Measurements from ENCODE around the gene XYLT1. TPM values are rescaled to one million over a fixed set of nuclear protein-coding genes. Genes with fewer than 3 reads are reported as not detected.

Gene XYLT1
- total RNA-seq, 1 experiment from 2014 or later, result 7.5 TPM

DNA sequence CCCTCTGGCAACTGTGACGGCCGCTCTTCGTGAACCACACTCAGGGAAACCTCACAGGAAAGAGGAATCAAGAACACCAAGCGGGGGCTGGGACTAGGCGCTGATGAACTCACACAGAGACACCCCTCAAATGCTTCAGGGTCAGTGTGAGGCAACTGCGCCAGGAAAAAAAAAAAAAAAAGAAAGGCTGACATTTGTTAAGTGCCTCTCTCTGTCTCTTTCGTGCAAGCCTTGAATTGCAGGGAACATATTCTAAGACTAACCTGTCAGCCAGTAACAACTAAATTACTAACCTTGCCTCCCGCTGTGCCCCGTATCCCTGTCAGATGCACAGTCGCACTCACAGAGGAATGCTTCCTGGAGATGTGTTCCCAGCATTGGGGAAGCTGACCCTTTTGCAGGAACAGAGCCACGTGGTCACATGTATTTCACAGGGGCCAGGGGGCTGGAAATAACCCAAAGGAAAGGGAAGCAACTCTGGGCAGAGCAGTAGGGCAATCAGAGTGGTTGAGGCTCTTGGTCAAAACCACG is 247.8 kb downstream of the XYLT1 start:
- no peak overlapping the region for H3K4me3 Mint-ChIP-seq (ENCODE audit: low read depth, unreplicated experiment)
- CTCF ChIA-PET, result no interaction called here
- no peak for DNase-seq
- intact Hi-C loops (cut with micrococcal nuclease; ENCODE audit: unreplicated experiment), result no loop called here
- H3K9me3 Mint-ChIP-seq (ENCODE audit: low read depth, unreplicated experiment), result no peaks in the 10 kb centered on the region
- no TSS peak for BruUV-seq (replicated peaks)
- peaks cover 26% of the 10 kb centered on the region for H3K4me1 Mint-ChIP-seq (ENCODE audit: low read depth, unreplicated experiment)
- TF ChIP-seq, protein P1, sequence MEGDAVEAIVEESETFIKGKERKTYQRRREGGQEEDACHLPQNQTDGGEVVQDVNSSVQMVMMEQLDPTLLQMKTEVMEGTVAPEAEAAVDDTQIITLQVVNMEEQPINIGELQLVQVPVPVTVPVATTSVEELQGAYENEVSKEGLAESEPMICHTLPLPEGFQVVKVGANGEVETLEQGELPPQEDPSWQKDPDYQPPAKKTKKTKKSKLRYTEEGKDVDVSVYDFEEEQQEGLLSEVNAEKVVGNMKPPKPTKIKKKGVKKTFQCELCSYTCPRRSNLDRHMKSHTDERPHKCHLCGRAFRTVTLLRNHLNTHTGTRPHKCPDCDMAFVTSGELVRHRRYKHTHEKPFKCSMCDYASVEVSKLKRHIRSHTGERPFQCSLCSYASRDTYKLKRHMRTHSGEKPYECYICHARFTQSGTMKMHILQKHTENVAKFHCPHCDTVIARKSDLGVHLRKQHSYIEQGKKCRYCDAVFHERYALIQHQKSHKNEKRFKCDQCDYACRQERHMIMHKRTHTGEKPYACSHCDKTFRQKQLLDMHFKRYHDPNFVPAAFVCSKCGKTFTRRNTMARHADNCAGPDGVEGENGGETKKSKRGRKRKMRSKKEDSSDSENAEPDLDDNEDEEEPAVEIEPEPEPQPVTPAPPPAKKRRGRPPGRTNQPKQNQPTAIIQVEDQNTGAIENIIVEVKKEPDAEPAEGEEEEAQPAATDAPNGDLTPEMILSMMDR (IDR thresholded peaks at IDR 0.05; ENCODE audit: unreplicated experiment), result no peak
- no peaks in the 10 kb centered on the region for H3K27me3 Mint-ChIP-seq (ENCODE audit: unreplicated experiment)
- H3K27ac Mint-ChIP-seq (ENCODE audit: unreplicated experiment), result no peak overlapping the region
- H3K36me3 Mint-ChIP-seq (ENCODE audit: insufficient read depth, unreplicated experiment), result no peaks in the 10 kb centered on the region

DNA sequence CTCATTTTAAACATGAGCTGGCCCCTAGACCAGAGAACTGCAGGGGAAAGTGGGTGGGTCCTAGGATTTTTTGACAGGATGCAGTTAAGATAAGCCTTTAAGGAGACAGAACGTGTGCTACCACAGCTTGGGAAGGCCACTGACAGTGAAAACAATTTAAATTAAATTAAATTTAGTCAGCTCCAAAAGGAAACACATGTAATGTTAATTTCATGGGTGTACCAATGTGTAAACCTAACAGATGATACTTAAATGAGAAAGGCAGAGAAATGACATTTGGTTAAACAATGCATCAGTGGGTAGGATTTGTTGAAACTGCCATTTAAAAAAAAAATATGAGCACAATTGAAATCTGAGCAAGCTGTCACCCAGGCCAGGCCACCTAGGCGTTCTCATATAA is 250.8 kb downstream of the XYLT1 start:
- Mint-ChIP-seq H3K4me1 (ENCODE audit: low read depth, unreplicated experiment) (peaks cover 6% of the 10 kb centered on the region), H3K9me3 (ENCODE audit: low read depth, unreplicated experiment) (no peaks in the 10 kb centered on the region), H3K4me3 (ENCODE audit: low read depth, unreplicated experiment) (no peak overlapping the region), H3K27ac (ENCODE audit: unreplicated experiment) (no peak overlapping the region), H3K36me3 (ENCODE audit: insufficient read depth, unreplicated experiment) (no peaks in the 10 kb centered on the region), H3K27me3 (ENCODE audit: unreplicated experiment) (no peaks in the 10 kb centered on the region)
- BruUV-seq (replicated peaks), result no TSS peak
- CTCF ChIA-PET, result no interaction called here
- intact Hi-C loops (cut with micrococcal nuclease; ENCODE audit: unreplicated experiment), result loop anchor here (10.0 kb wide), 1 partner anchor 155 kb away; no protein-coding TSS in a partner anchor
- DNase-seq, result no peak
- TF ChIP-seq, protein P1 (IDR thresholded peaks at IDR 0.05; ENCODE audit: unreplicated experiment), result no peak

DNA sequence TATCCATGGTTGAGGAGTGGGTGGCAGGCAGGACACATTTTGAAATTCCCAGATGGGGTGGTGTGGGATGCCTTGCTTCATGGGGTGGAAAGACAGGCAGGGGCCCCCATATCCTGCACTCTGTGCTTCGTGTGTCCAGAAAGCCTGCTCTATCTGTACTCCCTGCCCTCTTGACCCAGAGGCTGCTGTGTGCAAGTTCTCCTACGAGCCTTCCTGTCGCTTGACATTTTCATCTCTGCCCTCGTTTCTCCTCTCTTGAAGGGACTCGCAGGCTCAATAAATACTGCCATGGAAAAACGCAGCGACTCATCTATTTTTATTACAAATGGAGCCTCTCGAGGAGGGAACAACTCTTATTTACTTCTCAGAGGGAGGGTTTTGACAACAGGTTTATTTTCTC is 254.8 kb downstream of the XYLT1 start:
- no TSS peak for BruUV-seq (replicated peaks)
- no peaks in the 10 kb centered on the region for H3K27me3 Mint-ChIP-seq (ENCODE audit: unreplicated experiment)
- intact Hi-C loops (cut with micrococcal nuclease; ENCODE audit: unreplicated experiment), result loop anchor here (10.0 kb wide), 1 partner anchor 159 kb away; no protein-coding TSS in a partner anchor
- TF ChIP-seq, protein P1 (IDR thresholded peaks at IDR 0.05; ENCODE audit: unreplicated experiment), result no peak
- H3K4me3 Mint-ChIP-seq (ENCODE audit: low read depth, unreplicated experiment), result no peak overlapping the region
- CTCF ChIA-PET, result no interaction called here
- H3K9me3 Mint-ChIP-seq (ENCODE audit: low read depth, unreplicated experiment), result no peaks in the 10 kb centered on the region
- H3K4me1 Mint-ChIP-seq (ENCODE audit: low read depth, unreplicated experiment), result no peaks in the 10 kb centered on the region
- H3K27ac Mint-ChIP-seq (ENCODE audit: unreplicated experiment), result no peak overlapping the region
- no peaks in the 10 kb centered on the region for H3K36me3 Mint-ChIP-seq (ENCODE audit: insufficient read depth, unreplicated experiment)
- DNase-seq, result no peak

DNA sequence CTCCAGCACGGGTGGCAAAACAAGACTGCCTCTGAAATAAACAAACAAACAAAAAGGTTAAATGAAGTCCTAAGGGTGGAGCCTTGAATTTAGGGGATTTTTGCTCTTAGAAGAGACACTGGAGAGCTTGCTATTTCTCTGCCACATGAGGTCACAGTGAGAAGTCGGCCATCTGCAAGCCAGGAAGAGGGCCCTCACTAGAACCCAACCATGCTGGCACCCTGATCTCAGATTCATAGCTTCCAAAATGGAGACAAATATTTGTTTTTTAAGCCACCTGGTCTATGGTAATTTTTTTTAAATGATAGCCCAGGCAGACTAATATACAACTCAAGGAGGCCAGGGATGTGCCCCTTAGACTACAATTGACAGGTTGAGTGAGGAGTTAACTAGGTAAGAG is 255.5 kb downstream of the XYLT1 start:
- DNase-seq, result no peak
- Mint-ChIP-seq H3K4me1 (ENCODE audit: low read depth, unreplicated experiment) (no peaks in the 10 kb centered on the region), H3K9me3 (ENCODE audit: low read depth, unreplicated experiment) (no peaks in the 10 kb centered on the region), H3K36me3 (ENCODE audit: insufficient read depth, unreplicated experiment) (no peaks in the 10 kb centered on the region), H3K27ac (ENCODE audit: unreplicated experiment) (no peak overlapping the region), H3K4me3 (ENCODE audit: low read depth, unreplicated experiment) (no peak overlapping the region), H3K27me3 (ENCODE audit: unreplicated experiment) (no peaks in the 10 kb centered on the region)
- intact Hi-C loops (cut with micrococcal nuclease; ENCODE audit: unreplicated experiment), result loop anchor here (10.0 kb wide), 1 partner anchor 159 kb away; no protein-coding TSS in a partner anchor
- CTCF ChIA-PET, result no interaction called here
- BruUV-seq (replicated peaks), result no TSS peak
- TF ChIP-seq, protein P1 (IDR thresholded peaks at IDR 0.05; ENCODE audit: unreplicated experiment), result no peak
